Prostate gland (tissue), 2 donors: Measurements from ENCODE around the gene UNC13C.

Source experiments
- CTCF ChIP-seq, 4 experiments: fragments of 200-600 bp in 2 of 4; fragments of 450-650 bp in 2 of 4; sonication (generic) in 2 of 4; IDR thresholded peaks; 1 replicate in 3 of 4; 2 replicates in 1 of 4; pipeline ENCODE4 v1.5.1; 2016 to 2019; ENCODE audit warnings: antibody characterized with exemption in 4 of 4, mild to moderate bottlenecking in 2 of 4, moderate library complexity in 2 of 4
- POLR2AphosphoS5 ChIP-seq: sonication (generic); formaldehyde crosslinking; IDR thresholded peaks from one replicate; pipeline ENCODE4 v1.6.1; 2017; ENCODE audit warnings: antibody characterized with exemption

- TF ChIP-seq CTCF (IDR thresholded peaks at IDR 0.05) (no peak), POLR2AphosphoS5 (no peak)
These were observed 343.2 kb downstream of the UNC13C start for GRCh38 chr15:54321426-54321825.
